ENCODE results near the gene FAM193B.

DNA sequence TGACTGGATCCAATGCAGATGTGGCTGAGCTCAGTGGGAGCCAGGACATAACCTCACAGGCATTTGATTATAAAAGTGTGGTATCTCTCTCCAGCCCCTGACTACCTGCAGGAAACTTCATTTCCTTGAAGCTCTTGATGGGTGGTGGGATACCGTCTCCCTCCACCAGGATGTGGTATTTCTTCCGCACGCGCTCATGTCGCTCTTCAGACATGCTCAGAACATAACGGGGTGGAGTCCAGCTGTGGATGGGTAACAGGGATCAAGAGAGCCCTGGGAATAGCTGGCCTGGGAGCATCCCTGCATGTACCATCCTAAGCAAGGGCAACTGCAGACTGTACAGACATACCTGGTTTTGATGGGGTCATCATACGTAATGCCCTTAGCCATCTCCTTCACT, 38.8 kb downstream of the FAM193B start:
- TF ChIP-seq, protein P1, sequence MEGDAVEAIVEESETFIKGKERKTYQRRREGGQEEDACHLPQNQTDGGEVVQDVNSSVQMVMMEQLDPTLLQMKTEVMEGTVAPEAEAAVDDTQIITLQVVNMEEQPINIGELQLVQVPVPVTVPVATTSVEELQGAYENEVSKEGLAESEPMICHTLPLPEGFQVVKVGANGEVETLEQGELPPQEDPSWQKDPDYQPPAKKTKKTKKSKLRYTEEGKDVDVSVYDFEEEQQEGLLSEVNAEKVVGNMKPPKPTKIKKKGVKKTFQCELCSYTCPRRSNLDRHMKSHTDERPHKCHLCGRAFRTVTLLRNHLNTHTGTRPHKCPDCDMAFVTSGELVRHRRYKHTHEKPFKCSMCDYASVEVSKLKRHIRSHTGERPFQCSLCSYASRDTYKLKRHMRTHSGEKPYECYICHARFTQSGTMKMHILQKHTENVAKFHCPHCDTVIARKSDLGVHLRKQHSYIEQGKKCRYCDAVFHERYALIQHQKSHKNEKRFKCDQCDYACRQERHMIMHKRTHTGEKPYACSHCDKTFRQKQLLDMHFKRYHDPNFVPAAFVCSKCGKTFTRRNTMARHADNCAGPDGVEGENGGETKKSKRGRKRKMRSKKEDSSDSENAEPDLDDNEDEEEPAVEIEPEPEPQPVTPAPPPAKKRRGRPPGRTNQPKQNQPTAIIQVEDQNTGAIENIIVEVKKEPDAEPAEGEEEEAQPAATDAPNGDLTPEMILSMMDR (IDR thresholded peaks at IDR 0.05): no peak
- TF ChIP-seq POLR2A (IDR thresholded peaks at IDR 0.05): no peak
- no peak for TF ChIP-seq POLR2AphosphoS5 (IDR thresholded peaks at IDR 0.05; ENCODE audit: insufficient read depth in 1 of 2, low read depth in 1 of 2)

All from vagina (tissue), 2 donors.